AG10803 (cell line): Measurements from ENCODE around the gene UTRN.
A peak's percentile ranks its signal among the peaks of the same experiment; 100 is the strongest.

Source experiments
- DNase-seq: peaks from one replicate; pipeline ENCODE4 v3.0.0; 2010; ENCODE audit warnings: low read depth
- H3K4me3 ChIP-seq: 2 replicates; pipeline ENCODE4 v1.5.1; 2011; ENCODE audit warnings: mild to moderate bottlenecking, low read length, control low read depth
- CTCF ChIP-seq: conservative IDR thresholded peaks from 2 replicates; pipeline ENCODE4 v1.5.1; 2011; ENCODE audit warnings: mild to moderate bottlenecking, low read length, control low read depth, inconsistent platforms

UTRN gene

GRCh38 chr6:144266091-144266649 is 19.0 kb upstream of the UTRN start:
- no peak for TF ChIP-seq CTCF
- DNase-seq, result peak; percentile 79
- H3K4me3 ChIP-seq, result peak overlapping the region; percentile 10; the same call in 1 of the 2 replicates

- no peak for DNase-seq
- no peak for TF ChIP-seq CTCF
- no peak overlapping the region for H3K4me3 ChIP-seq
These were observed 16.3 kb upstream of the UTRN start for GRCh38 chr6:144268794-144269349.

GRCh38 chr6:144277174-144277573 is 8.0 kb upstream of the UTRN start:
- TF ChIP-seq CTCF, result no peak

GRCh38 chr6:144277605-144278227 is 7.4 kb upstream of the UTRN start:
- no peak for TF ChIP-seq CTCF
- no peak overlapping the region for H3K4me3 ChIP-seq
- DNase-seq, result no peak

More at GRCh38 chr6:144277174-144277573, 8.0 kb upstream of the UTRN start:
- no peak overlapping the region for H3K4me3 ChIP-seq
- no peak for DNase-seq

GRCh38 chr6:144278659-144279314 is 6.3 kb upstream of the UTRN start:
- DNase-seq, result no peak
- no peak for TF ChIP-seq CTCF
- H3K4me3 ChIP-seq, result no peak overlapping the region

GRCh38 chr6:144279484-144280150 is 5.5 kb upstream of the UTRN start:
- no peak for TF ChIP-seq CTCF
- no peak overlapping the region for H3K4me3 ChIP-seq
- no peak for DNase-seq
